ENCODE data around the gene LMO4.

DNA sequence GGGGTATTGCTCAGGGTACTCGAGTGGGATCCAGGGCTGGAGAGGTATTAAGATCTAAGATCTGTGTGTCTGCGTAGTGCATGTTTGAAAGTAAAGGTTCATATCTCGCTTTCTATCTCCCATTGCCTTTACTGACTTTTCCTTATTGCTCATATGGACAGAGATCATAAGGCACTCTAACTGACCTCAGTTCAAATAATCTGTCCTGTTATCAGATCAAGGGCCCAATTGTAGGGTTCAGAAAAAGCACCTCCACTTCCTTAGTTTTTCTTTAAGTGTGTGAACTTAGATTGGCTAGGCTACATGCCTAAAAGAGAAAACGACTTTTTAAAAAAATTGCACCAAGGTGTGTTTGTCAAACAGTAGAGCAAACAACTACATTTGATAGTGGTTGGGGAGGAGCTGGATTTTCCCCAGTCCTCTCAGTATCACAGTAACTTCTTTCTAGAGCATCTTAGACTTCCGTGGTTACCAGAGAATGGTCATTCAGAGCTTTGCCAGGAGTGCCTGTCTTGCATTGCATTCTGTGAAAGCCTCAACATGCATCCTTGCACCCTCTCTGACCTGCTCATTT, 57.6 kb downstream of the LMO4 start:
- TF ChIP-seq, protein P1, sequence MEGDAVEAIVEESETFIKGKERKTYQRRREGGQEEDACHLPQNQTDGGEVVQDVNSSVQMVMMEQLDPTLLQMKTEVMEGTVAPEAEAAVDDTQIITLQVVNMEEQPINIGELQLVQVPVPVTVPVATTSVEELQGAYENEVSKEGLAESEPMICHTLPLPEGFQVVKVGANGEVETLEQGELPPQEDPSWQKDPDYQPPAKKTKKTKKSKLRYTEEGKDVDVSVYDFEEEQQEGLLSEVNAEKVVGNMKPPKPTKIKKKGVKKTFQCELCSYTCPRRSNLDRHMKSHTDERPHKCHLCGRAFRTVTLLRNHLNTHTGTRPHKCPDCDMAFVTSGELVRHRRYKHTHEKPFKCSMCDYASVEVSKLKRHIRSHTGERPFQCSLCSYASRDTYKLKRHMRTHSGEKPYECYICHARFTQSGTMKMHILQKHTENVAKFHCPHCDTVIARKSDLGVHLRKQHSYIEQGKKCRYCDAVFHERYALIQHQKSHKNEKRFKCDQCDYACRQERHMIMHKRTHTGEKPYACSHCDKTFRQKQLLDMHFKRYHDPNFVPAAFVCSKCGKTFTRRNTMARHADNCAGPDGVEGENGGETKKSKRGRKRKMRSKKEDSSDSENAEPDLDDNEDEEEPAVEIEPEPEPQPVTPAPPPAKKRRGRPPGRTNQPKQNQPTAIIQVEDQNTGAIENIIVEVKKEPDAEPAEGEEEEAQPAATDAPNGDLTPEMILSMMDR (IDR thresholded peaks at IDR 0.05), result no peak
- no peak for TF ChIP-seq NR3C1 (CRISPR knock-in tag; conservative IDR thresholded peaks at IDR 0.05; ENCODE audit: low read depth)
- no peak for TF ChIP-seq MXD4 (CRISPR knock-in tag; IDR thresholded peaks at IDR 0.05; ENCODE audit: borderline replicate concordance)
- TF ChIP-seq, protein P2, sequence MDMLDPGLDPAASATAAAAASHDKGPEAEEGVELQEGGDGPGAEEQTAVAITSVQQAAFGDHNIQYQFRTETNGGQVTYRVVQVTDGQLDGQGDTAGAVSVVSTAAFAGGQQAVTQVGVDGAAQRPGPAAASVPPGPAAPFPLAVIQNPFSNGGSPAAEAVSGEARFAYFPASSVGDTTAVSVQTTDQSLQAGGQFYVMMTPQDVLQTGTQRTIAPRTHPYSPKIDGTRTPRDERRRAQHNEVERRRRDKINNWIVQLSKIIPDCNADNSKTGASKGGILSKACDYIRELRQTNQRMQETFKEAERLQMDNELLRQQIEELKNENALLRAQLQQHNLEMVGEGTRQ (CRISPR knock-in tag; IDR thresholded peaks at IDR 0.05), result no peak
- TF ChIP-seq CBFB (CRISPR knock-in tag; IDR thresholded peaks at IDR 0.05; ENCODE audit: low read depth), result no peak
- TF ChIP-seq FOXJ3 (CRISPR knock-in tag; IDR thresholded peaks at IDR 0.05; ENCODE audit: borderline replicate concordance), result no peak

Measured in WTC11 (cell line).